ENCODE measurements around the gene CCDC121.

DNA sequence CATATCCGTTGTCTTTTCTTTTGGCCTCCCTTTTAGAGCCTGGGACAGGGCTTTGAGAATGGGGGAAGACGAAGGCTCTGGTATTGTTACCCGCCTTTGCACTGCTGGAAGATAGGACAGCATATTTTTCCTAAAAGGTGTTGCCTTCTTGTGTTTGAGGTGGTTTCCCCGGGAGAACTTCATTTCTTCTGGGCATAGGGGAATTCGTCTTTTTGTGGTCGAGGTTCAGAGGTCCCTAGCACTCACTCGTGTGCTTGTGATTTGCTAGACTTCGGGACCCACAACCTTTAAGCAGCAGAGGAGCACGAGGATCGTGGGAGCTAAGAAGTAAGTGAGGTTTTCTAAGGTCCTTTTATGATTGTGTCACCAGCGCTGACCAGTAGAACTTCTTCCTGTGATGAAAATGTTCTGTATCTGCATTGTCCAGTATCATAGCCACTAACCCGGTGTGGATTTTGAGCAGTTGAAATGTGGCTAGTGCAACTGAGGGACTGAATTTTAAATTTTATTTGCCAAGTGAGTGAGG is 45.4 kb downstream of the CCDC121 start:
- TF ChIP-seq, protein P1, sequence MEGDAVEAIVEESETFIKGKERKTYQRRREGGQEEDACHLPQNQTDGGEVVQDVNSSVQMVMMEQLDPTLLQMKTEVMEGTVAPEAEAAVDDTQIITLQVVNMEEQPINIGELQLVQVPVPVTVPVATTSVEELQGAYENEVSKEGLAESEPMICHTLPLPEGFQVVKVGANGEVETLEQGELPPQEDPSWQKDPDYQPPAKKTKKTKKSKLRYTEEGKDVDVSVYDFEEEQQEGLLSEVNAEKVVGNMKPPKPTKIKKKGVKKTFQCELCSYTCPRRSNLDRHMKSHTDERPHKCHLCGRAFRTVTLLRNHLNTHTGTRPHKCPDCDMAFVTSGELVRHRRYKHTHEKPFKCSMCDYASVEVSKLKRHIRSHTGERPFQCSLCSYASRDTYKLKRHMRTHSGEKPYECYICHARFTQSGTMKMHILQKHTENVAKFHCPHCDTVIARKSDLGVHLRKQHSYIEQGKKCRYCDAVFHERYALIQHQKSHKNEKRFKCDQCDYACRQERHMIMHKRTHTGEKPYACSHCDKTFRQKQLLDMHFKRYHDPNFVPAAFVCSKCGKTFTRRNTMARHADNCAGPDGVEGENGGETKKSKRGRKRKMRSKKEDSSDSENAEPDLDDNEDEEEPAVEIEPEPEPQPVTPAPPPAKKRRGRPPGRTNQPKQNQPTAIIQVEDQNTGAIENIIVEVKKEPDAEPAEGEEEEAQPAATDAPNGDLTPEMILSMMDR (IDR thresholded peaks at IDR 0.05): no peak
- no peak for TF ChIP-seq POLR2A (IDR thresholded peaks at IDR 0.05)
- no peak for TF ChIP-seq POLR2AphosphoS5 (IDR thresholded peaks at IDR 0.05)
